Measurements from ENCODE around the gene C19orf81. TPM values are rescaled to one million over a fixed set of nuclear protein-coding genes. Genes with fewer than 3 reads are reported as not detected.
A peak's percentile ranks its signal among the peaks of the same experiment; 100 is the strongest.

The C19orf81 gene
- total RNA-seq, 3 donors from 2014 or later = 0.95 TPM; not detected in 2

- Mint-ChIP-seq H3K9me3 (peaks cover 10% of the 10 kb centered on the region), H3K36me3 (ENCODE audit: insufficient read depth) (no peaks in the 10 kb centered on the region), H3K27me3 (ENCODE audit: low read depth) (peaks cover 55% of the 10 kb centered on the region), H3K4me3 (peak within 1 kb of the TSS; percentile 72), H3K4me1 (ENCODE audit: low read depth) (peaks cover 4% of the 10 kb centered on the region)
- peak; percentile 85 to 88 for ATAC-seq
- DNase-seq = peak; percentile 24
Observed at GRCh38 chr19:50639121-50640112, 9.8 kb upstream of the C19orf81 start, which contains the start of gene SYT3. TSS of gene SYT3 (minus strand) at chr19:50639881. CDS start at chr19:50637411, 2,470 bp downstream.

- peak overlapping the region; percentile 14 for H3K4me3 Mint-ChIP-seq
- ATAC-seq = no peak
- no peaks in the 10 kb centered on the region for H3K36me3 Mint-ChIP-seq (ENCODE audit: insufficient read depth)
- no peak for DNase-seq
- H3K9me3 Mint-ChIP-seq = peaks cover 6% of the 10 kb centered on the region
- H3K27me3 Mint-ChIP-seq (ENCODE audit: low read depth) = peaks cover 55% of the 10 kb centered on the region
- peaks cover 4% of the 10 kb centered on the region for H3K4me1 Mint-ChIP-seq (ENCODE audit: low read depth)
Observed at GRCh38 chr19:50640368-50640767, 8.9 kb upstream of the C19orf81 start.

GRCh38 chr19:50644315-50644915 is 4.8 kb upstream of the C19orf81 start:
- Mint-ChIP-seq H3K4me3 (no peak overlapping the region), H3K36me3 (ENCODE audit: insufficient read depth) (no peaks in the 10 kb centered on the region), H3K4me1 (ENCODE audit: low read depth) (no peaks in the 10 kb centered on the region), H3K9me3 (no peaks in the 10 kb centered on the region), H3K27me3 (ENCODE audit: low read depth) (peaks cover 38% of the 10 kb centered on the region)
- ATAC-seq (no peak), DNase-seq (no peak)

- H3K9me3 Mint-ChIP-seq = no peaks in the 10 kb centered on the region
- no peaks in the 10 kb centered on the region for H3K36me3 Mint-ChIP-seq (ENCODE audit: insufficient read depth)
- no peaks in the 10 kb centered on the region for H3K4me1 Mint-ChIP-seq (ENCODE audit: low read depth)
- no peak for DNase-seq
- H3K4me3 Mint-ChIP-seq = no peak overlapping the region
- peaks cover 40% of the 10 kb centered on the region for H3K27me3 Mint-ChIP-seq (ENCODE audit: low read depth)
- ATAC-seq = no peak
Observed at GRCh38 chr19:50645107-50645506, 4.1 kb upstream of the C19orf81 start.

- H3K9me3 Mint-ChIP-seq = no peaks in the 10 kb centered on the region
- DNase-seq (no peak), ATAC-seq (no peak)
- H3K4me1 Mint-ChIP-seq (ENCODE audit: low read depth) = no peaks in the 10 kb centered on the region
- H3K4me3 Mint-ChIP-seq = no peak overlapping the region
- H3K36me3 Mint-ChIP-seq (ENCODE audit: insufficient read depth) = no peaks in the 10 kb centered on the region
- H3K27me3 Mint-ChIP-seq (ENCODE audit: low read depth) = peaks cover 33% of the 10 kb centered on the region
Observed at GRCh38 chr19:50646074-50646807, 3.0 kb upstream of the C19orf81 start.

- no peaks in the 10 kb centered on the region for H3K9me3 Mint-ChIP-seq
- no peaks in the 10 kb centered on the region for H3K4me1 Mint-ChIP-seq (ENCODE audit: low read depth)
- DNase-seq = no peak
- H3K4me3 Mint-ChIP-seq = no peak overlapping the region
- H3K27me3 Mint-ChIP-seq (ENCODE audit: low read depth) = peaks cover 29% of the 10 kb centered on the region
- H3K36me3 Mint-ChIP-seq (ENCODE audit: insufficient read depth) = no peaks in the 10 kb centered on the region
- ATAC-seq = no peak
Observed at GRCh38 chr19:50647879-50648615, 1.2 kb upstream of the C19orf81 start.

- Mint-ChIP-seq H3K36me3 (ENCODE audit: insufficient read depth) (no peaks in the 10 kb centered on the region), H3K27me3 (ENCODE audit: low read depth) (peaks cover 34% of the 10 kb centered on the region), H3K9me3 (no peaks in the 10 kb centered on the region), H3K4me1 (ENCODE audit: low read depth) (no peaks in the 10 kb centered on the region), H3K4me3 (no peak overlapping the region)
- ATAC-seq = no peak
- no peak for DNase-seq
Observed at GRCh38 chr19:50648659-50649058, 586 bp upstream of the C19orf81 start.

GRCh38 chr19:50651174-50651573 is 1.9 kb downstream of the C19orf81 start:
- Mint-ChIP-seq H3K4me1 (ENCODE audit: low read depth) (no peaks in the 10 kb centered on the region), H3K9me3 (peaks cover 4% of the 10 kb centered on the region), H3K36me3 (ENCODE audit: insufficient read depth) (no peaks in the 10 kb centered on the region), H3K4me3 (no peak overlapping the region), H3K27me3 (ENCODE audit: low read depth) (peaks cover 57% of the 10 kb centered on the region)
- ATAC-seq (no peak), DNase-seq (no peak)

GRCh38 chr19:50652722-50653121 is 3.5 kb downstream of the C19orf81 start:
- Mint-ChIP-seq H3K36me3 (ENCODE audit: insufficient read depth) (no peaks in the 10 kb centered on the region), H3K27me3 (ENCODE audit: low read depth) (peaks cover 65% of the 10 kb centered on the region), H3K4me3 (no peak overlapping the region), H3K4me1 (ENCODE audit: low read depth) (peaks cover 5% of the 10 kb centered on the region), H3K9me3 (peaks cover 10% of the 10 kb centered on the region)
- no peak for ATAC-seq
- no peak for DNase-seq

GRCh38 chr19:50654882-50655281 is 5.6 kb downstream of the C19orf81 start:
- Mint-ChIP-seq H3K9me3 (peaks cover 11% of the 10 kb centered on the region), H3K4me1 (ENCODE audit: low read depth) (peaks cover 14% of the 10 kb centered on the region), H3K36me3 (ENCODE audit: insufficient read depth) (peaks cover 2% of the 10 kb centered on the region), H3K27me3 (ENCODE audit: low read depth) (peaks cover 64% of the 10 kb centered on the region), H3K4me3 (no peak overlapping the region)
- DNase-seq (no peak), ATAC-seq (no peak)

GRCh38 chr19:50657222-50657669 is 8.0 kb downstream of the C19orf81 start:
- no peak for ATAC-seq
- Mint-ChIP-seq H3K4me1 (ENCODE audit: low read depth) (peaks cover 16% of the 10 kb centered on the region), H3K27me3 (ENCODE audit: low read depth) (peaks cover 79% of the 10 kb centered on the region), H3K4me3 (no peak overlapping the region), H3K36me3 (ENCODE audit: insufficient read depth) (peaks cover 2% of the 10 kb centered on the region), H3K9me3 (peaks cover 11% of the 10 kb centered on the region)
- no peak for DNase-seq

GRCh38 chr19:50657712-50658440 is 8.6 kb downstream of the C19orf81 start:
- ATAC-seq (peak; percentile 96 to 97), DNase-seq (peak; percentile 74)
- H3K4me3 Mint-ChIP-seq = peak overlapping the region; percentile 69
- peaks cover 79% of the 10 kb centered on the region for H3K27me3 Mint-ChIP-seq (ENCODE audit: low read depth)
- H3K36me3 Mint-ChIP-seq (ENCODE audit: insufficient read depth) = peaks cover 2% of the 10 kb centered on the region
- H3K4me1 Mint-ChIP-seq (ENCODE audit: low read depth) = peaks cover 16% of the 10 kb centered on the region
- H3K9me3 Mint-ChIP-seq = peaks cover 11% of the 10 kb centered on the region

All from activated T-cell treated with anti-CD3 and anti-CD28 coated beads, Interleukin-2, amount 50 U/mL, for 4 hours (primary cell).